ENCODE measurements around the gene KBTBD2.

- TF ChIP-seq POLR2A (IDR thresholded peaks at IDR 0.05): no peak
- TF ChIP-seq, protein P1, sequence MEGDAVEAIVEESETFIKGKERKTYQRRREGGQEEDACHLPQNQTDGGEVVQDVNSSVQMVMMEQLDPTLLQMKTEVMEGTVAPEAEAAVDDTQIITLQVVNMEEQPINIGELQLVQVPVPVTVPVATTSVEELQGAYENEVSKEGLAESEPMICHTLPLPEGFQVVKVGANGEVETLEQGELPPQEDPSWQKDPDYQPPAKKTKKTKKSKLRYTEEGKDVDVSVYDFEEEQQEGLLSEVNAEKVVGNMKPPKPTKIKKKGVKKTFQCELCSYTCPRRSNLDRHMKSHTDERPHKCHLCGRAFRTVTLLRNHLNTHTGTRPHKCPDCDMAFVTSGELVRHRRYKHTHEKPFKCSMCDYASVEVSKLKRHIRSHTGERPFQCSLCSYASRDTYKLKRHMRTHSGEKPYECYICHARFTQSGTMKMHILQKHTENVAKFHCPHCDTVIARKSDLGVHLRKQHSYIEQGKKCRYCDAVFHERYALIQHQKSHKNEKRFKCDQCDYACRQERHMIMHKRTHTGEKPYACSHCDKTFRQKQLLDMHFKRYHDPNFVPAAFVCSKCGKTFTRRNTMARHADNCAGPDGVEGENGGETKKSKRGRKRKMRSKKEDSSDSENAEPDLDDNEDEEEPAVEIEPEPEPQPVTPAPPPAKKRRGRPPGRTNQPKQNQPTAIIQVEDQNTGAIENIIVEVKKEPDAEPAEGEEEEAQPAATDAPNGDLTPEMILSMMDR (IDR thresholded peaks at IDR 0.05): no peak
Measured at GRCh38 chr7:32915041-32915536, 23.5 kb upstream of the KBTBD2 start.
